HG02884 (cell line): ENCODE measurements around the gene CCDC30.
"Not testable (repeated sequence)": the region's sequence is repeated elsewhere in the genome, so short reads cannot be mapped to it uniquely, and the experiment has no call there.

Experiments used
- ATAC-seq: cut with Tn5 transposase; IDR thresholded peaks from one replicate; pipeline ENCODE4 v1.9.1; 2021; ENCODE audit warnings: mild to moderate bottlenecking, moderate library complexity; ENCODE audit not compliant: unreplicated experiment

CCDC30 gene

GRCh38 chr1:42523171-42523570 is 60.1 kb downstream of the CCDC30 start:
- ATAC-seq = no peak

- no peak for ATAC-seq
Observed at GRCh38 chr1:42524330-42524729, 61.2 kb downstream of the CCDC30 start.

- no peak for ATAC-seq
Observed at GRCh38 chr1:42529724-42530181, 66.7 kb downstream of the CCDC30 start.

GRCh38 chr1:42531043-42531442 is 68.0 kb downstream of the CCDC30 start:
- no peak for ATAC-seq

GRCh38 chr1:42533101-42533863 is 70.2 kb downstream of the CCDC30 start:
- ATAC-seq = no peak

GRCh38 chr1:42541104-42541503 is 78.0 kb downstream of the CCDC30 start:
- no peak for ATAC-seq

GRCh38 chr1:42551180-42551579 is 88.1 kb downstream of the CCDC30 start:
- ATAC-seq = no peak

GRCh38 chr1:42551590-42551989 is 88.5 kb downstream of the CCDC30 start:
- ATAC-seq = no peak

GRCh38 chr1:42552636-42553035 is 89.5 kb downstream of the CCDC30 start:
- no peak for ATAC-seq

GRCh38 chr1:42557230-42557851 is 94.3 kb downstream of the CCDC30 start:
- no peak for ATAC-seq

- ATAC-seq = no peak
Observed at GRCh38 chr1:42567038-42567437, 104.0 kb downstream of the CCDC30 start.

GRCh38 chr1:42576935-42577334 is 113.8 kb downstream of the CCDC30 start:
- ATAC-seq = no peak

- no peak for ATAC-seq
Observed at GRCh38 chr1:42586016-42586415, 122.9 kb downstream of the CCDC30 start.

- ATAC-seq = no peak
Observed at GRCh38 chr1:42587753-42588152, 124.7 kb downstream of the CCDC30 start.

- ATAC-seq = no peak
Observed at GRCh38 chr1:42592811-42593210, 129.7 kb downstream of the CCDC30 start.

- no peak for ATAC-seq
Observed at GRCh38 chr1:42593486-42594100, 130.5 kb downstream of the CCDC30 start.

- ATAC-seq = no peak
Observed at GRCh38 chr1:42601472-42601871, 138.4 kb downstream of the CCDC30 start.

- ATAC-seq = no peak
Observed at GRCh38 chr1:42613803-42614131, 150.7 kb downstream of the CCDC30 start.

GRCh38 chr1:42618866-42619265 is 155.8 kb downstream of the CCDC30 start:
- ATAC-seq = no peak

- no peak for ATAC-seq
Observed at GRCh38 chr1:42620307-42620706, 157.2 kb downstream of the CCDC30 start.

- not testable (repeated sequence) for ATAC-seq
Observed at GRCh38 chr1:42621180-42621579, 158.1 kb downstream of the CCDC30 start.

GRCh38 chr1:42627205-42627604 is 164.1 kb downstream of the CCDC30 start:
- ATAC-seq = not testable (repeated sequence)
